Neural progenitor cell (in vitro differentiated cells): Measurements from ENCODE around the gene EPB41. TPM values are rescaled to one million over a fixed set of nuclear protein-coding genes. Genes with fewer than 3 reads are reported as not detected.
A peak's percentile ranks its signal among the peaks of the same experiment; 100 is the strongest.

Experiments used
- DNase-seq: peaks from one replicate; pipeline ENCODE4 v3.0.0-alpha.2; 2016; ENCODE audit warnings: low spot score
- H2AFZ ChIP-seq: fragments of 200-600 bp; sonication (generic); replicated peaks from 2 replicates; pipeline ENCODE4 v1.6.1; 2016; ENCODE audit warnings: antibody characterized with exemption
- H3F3A ChIP-seq: fragments of 200-600 bp; sonication (generic); 2 replicates; pipeline ENCODE4 v1.6.1; 2016; ENCODE audit warnings: antibody characterized with exemption, low read depth
- H3K27ac ChIP-seq: fragments of 200-600 bp; sonication (generic); 2 replicates; pipeline ENCODE4 v1.5.1; 2016; ENCODE audit warnings: mild to moderate bottlenecking
- H3K27me3 ChIP-seq: fragments of 200-600 bp; sonication (generic); 2 replicates; pipeline ENCODE4 v1.6.1; 2016; ENCODE audit warnings: mild to moderate bottlenecking, moderate library complexity
- H3K36me3 ChIP-seq: fragments of 200-600 bp; sonication (generic); 2 replicates; pipeline ENCODE4 v1.5.1; 2016
- H3K4me1 ChIP-seq: fragments of 200-600 bp; sonication (generic); 2 replicates; pipeline ENCODE4 v1.6.1; 2016; ENCODE audit warnings: mixed run types
- H3K4me2 ChIP-seq: fragments of 200-600 bp; sonication (generic); 2 replicates; pipeline ENCODE4 v1.6.1; 2016
- H3K4me3 ChIP-seq: fragments of 200-600 bp; sonication (generic); 2 replicates; pipeline ENCODE4 v1.5.1; 2016
- H3K79me2 ChIP-seq: fragments of 200-600 bp; sonication (generic); 2 replicates; pipeline ENCODE4 v1.6.1; 2016; ENCODE audit warnings: low read depth
- H3K9ac ChIP-seq: fragments of 200-600 bp; sonication (generic); 2 replicates; pipeline ENCODE4 v1.6.1; 2016
- H3K9me3 ChIP-seq: fragments of 200-600 bp; sonication (generic); 2 replicates; pipeline ENCODE4 v1.5.1; 2016; ENCODE audit warnings: low read depth
- H4K20me1 ChIP-seq: fragments of 200-600 bp; sonication (generic); 2 replicates; pipeline ENCODE4 v1.6.1; 2016; ENCODE audit warnings: low read depth
- H3K27ac Mint-ChIP-seq: 3 replicates; pipeline ENCODE4 v1.8.0; 2021; ENCODE audit warnings: mixed read lengths
- H3K27me3 Mint-ChIP-seq: 2 replicates; pipeline ENCODE4 v1.8.0; 2022; ENCODE audit warnings: low read depth, mild to moderate bottlenecking, inconsistent platforms, moderate library complexity, mixed read lengths; ENCODE audit not compliant: insufficient read depth
- H3K36me3 Mint-ChIP-seq: 3 replicates; pipeline ENCODE4 v1.8.0; 2021; ENCODE audit warnings: mixed read lengths
- H3K4me1 Mint-ChIP-seq: 3 replicates; pipeline ENCODE4 v1.8.0; 2021; ENCODE audit warnings: mixed read lengths
- H3K4me3 Mint-ChIP-seq: 3 replicates; pipeline ENCODE4 v1.8.0; 2021; ENCODE audit warnings: mild to moderate bottlenecking, moderate library complexity, mixed read lengths
- H3K9me3 Mint-ChIP-seq: 3 replicates; pipeline ENCODE4 v1.8.0; 2020; ENCODE audit warnings: mixed read lengths
- CTCF ChIP-seq: fragments of 200-600 bp; sonication (generic); IDR thresholded peaks from 2 replicates; pipeline ENCODE4 v1.5.1; 2017; ENCODE audit warnings: antibody characterized with exemption, mild to moderate bottlenecking
- EZH2 ChIP-seq: fragments of 200-600 bp; sonication (generic); IDR thresholded peaks from 2 replicates; pipeline ENCODE4 v1.6.1; 2017; ENCODE audit warnings: antibody characterized with exemption, mild to moderate bottlenecking, moderate library complexity
- EZH2phosphoT487 ChIP-seq: fragments of 200-600 bp; sonication (generic); IDR thresholded peaks from 2 replicates; pipeline ENCODE4 v1.6.1; 2017; ENCODE audit warnings: antibody characterized with exemption
- total RNA-seq: library from RNA; depleted of rRNA; stranded (reverse); fragments of >200 nt; gene quantifications from 2 replicates; pipeline ENCODE4 v1.2.3, GENCODE V29; 2015; ENCODE audit warnings: low replicate concordance

The EPB41 gene
- total RNA-seq, 1 donor from 2014 or later = 211 TPM

DNA sequence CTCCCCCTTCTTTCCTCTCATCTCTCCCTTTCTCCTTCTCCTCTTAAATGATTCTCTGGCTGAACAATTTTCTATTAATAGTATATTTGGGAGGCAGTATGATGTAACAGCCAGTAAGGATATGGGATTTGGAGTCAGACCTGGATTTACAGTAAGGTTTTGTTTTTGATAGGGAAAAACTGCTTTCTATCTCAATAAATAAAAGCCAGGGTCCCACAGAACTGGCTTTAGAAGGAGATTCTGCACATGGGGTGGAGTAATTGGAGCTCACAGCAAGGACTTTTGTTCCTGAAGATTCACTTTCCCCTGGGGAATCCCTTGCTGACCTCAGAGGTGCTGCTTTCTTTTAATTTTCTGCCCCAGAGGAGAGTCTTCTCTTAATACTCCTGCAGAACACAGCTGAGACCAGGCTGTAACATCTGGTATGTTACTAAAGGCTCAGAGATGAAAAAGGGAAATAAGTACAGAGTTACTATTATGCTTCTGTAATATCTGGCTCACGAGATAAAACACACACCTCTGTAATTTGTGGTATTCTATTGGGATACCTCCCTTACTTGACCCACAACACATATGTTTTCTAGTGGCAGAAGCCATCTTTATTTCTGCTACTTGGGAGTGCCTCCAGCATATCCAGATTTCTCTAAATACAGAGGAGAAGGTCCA, 13.4 kb downstream of the EPB41 start:
- H3K36me3 ChIP-seq = no peaks in the 10 kb centered on the region
- H2AFZ ChIP-seq = no peak overlapping the region
- H3K27ac ChIP-seq = peak overlapping the region; percentile 93
- Mint-ChIP-seq H3K27me3 (no peaks in the 10 kb centered on the region), H3K9me3 (no peaks in the 10 kb centered on the region), H3K27ac (peak overlapping the region; percentile 64), H3K36me3 (no peaks in the 10 kb centered on the region), H3K4me1 (peaks cover 31% of the 10 kb centered on the region), H3K4me3 (no peak overlapping the region)
- H3K4me2 ChIP-seq = peak overlapping the region; percentile 84
- peaks cover 41% of the 10 kb centered on the region for H3F3A ChIP-seq
- peak; percentile 44 for DNase-seq
- TF ChIP-seq CTCF = no peak
- TF ChIP-seq EZH2phosphoT487 = no peak
- TF ChIP-seq EZH2 = no peak
- peaks cover 19% of the 10 kb centered on the region for H4K20me1 ChIP-seq
- no peaks in the 10 kb centered on the region for H3K27me3 ChIP-seq
- peak overlapping the region; percentile 25 for H3K9ac ChIP-seq
- H3K79me2 ChIP-seq = peaks cover 100% of the 10 kb centered on the region
- H3K4me1 ChIP-seq = peaks cover 30% of the 10 kb centered on the region
- peak overlapping the region; percentile 29 for H3K4me3 ChIP-seq
- no peaks in the 10 kb centered on the region for H3K9me3 ChIP-seq

DNA sequence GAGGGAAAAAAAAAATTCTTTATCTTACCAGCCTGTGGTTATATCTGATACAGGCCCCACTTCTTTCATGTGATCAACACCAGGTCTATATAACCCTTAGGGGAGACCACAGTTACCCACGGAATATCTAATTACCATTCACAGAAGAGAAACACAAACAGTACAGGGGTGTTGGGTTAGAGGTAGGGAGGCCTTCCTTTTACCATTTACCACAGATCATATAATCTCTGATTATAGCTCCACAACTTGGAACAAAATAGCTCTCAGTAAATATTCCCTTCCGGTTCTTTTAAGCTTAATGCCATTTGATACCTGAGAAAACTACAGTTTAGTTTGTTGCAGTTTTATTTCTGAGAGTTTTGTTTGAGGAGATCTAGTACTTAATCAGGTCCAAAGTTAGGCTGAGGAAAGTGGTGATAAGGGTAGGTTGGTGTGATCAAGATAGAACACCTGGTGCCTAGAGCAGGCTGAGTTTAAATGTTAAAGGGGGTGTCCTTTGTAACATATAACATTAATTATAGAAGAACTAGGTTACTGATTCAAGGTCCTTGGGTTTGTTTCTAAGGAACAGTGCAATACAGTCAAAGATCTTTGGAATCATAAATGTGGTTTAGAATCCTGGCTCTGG, 14.1 kb downstream of the EPB41 start:
- Mint-ChIP-seq H3K4me3 (no peak overlapping the region), H3K36me3 (no peaks in the 10 kb centered on the region)
- peaks cover 100% of the 10 kb centered on the region for H3K79me2 ChIP-seq

DNA sequence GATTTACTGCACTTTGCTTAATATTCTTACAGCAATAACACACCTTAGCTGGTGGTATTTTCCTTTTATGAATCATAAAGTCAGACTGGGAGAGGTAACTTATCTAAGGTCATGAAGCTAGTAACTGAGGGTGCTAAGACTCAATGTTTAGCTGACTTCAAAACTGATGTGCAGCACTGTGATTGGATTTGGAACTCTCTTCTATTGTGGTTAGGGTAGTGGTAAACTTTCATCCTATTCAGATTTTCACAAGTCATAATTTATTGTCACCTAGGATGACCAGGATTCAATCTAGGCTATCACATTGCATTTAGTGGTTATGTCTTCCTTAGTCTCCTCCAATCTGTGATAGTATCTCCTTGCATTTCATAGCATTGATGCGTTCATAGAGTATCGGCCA, 18.9 kb downstream of the EPB41 start:
- peaks cover 5% of the 10 kb centered on the region for H3K4me1 Mint-ChIP-seq
- TF ChIP-seq EZH2 (no peak), CTCF (no peak), EZH2phosphoT487 (no peak)
- Histone ChIP-seq H3K27ac (no peak overlapping the region), H3K9me3 (no peaks in the 10 kb centered on the region), H3K27me3 (no peaks in the 10 kb centered on the region), H3K9ac (no peak overlapping the region), H3K36me3 (no peaks in the 10 kb centered on the region), H3K4me3 (no peak overlapping the region), H3K4me2 (no peak overlapping the region), H3K4me1 (peaks cover 7% of the 10 kb centered on the region), H4K20me1 (peaks cover 1% of the 10 kb centered on the region), H3K79me2 (peaks cover 98% of the 10 kb centered on the region), H3F3A (peaks cover 4% of the 10 kb centered on the region), H2AFZ (no peak overlapping the region)
- no peak overlapping the region for H3K27ac Mint-ChIP-seq
- no peaks in the 10 kb centered on the region for H3K27me3 Mint-ChIP-seq
- H3K4me3 Mint-ChIP-seq = no peak overlapping the region
- no peak for DNase-seq
- H3K9me3 Mint-ChIP-seq = peaks cover 7% of the 10 kb centered on the region
- peaks cover 10% of the 10 kb centered on the region for H3K36me3 Mint-ChIP-seq

More for the DNA sequence above, 14.1 kb downstream of the EPB41 start:
- DNase-seq = no peak
- Mint-ChIP-seq H3K27me3 (no peaks in the 10 kb centered on the region), H3K4me1 (peaks cover 31% of the 10 kb centered on the region), H3K27ac (peak overlapping the region; percentile 64), H3K9me3 (no peaks in the 10 kb centered on the region)
- Histone ChIP-seq H3K27me3 (no peaks in the 10 kb centered on the region), H3K36me3 (no peaks in the 10 kb centered on the region), H3K4me1 (peaks cover 30% of the 10 kb centered on the region), H3F3A (peaks cover 39% of the 10 kb centered on the region), H3K27ac (peak overlapping the region; percentile 93), H4K20me1 (peaks cover 19% of the 10 kb centered on the region), H2AFZ (no peak overlapping the region), H3K9ac (peak overlapping the region; percentile 25), H3K9me3 (no peaks in the 10 kb centered on the region), H3K4me2 (peak overlapping the region; percentile 84), H3K4me3 (peak overlapping the region; percentile 29)
- no peak for TF ChIP-seq EZH2
- no peak for TF ChIP-seq EZH2phosphoT487
- no peak for TF ChIP-seq CTCF
